ENCODE measurements around the gene LDB3. TPM values are rescaled to one million over a fixed set of nuclear protein-coding genes. Genes with fewer than 3 reads are reported as not detected.
A peak's percentile ranks its signal among the peaks of the same experiment; 100 is the strongest.

Gene LDB3
- total and polyA plus RNA-seq, 12 donors, result 162 to 1,738 (median 1,513) TPM

- ATAC-seq (peak in 3 of 8 donors; percentile 8 to 9 (median 8)), DNase-seq (no peak)
- Histone ChIP-seq H3K4me3 (no peak overlapping the region), H3K9me3 (no peaks in the 10 kb centered on the region), H3K27me3 (peaks cover 0 to 44% (median 21%) of the 10 kb centered on the region in 7 donors), H3K4me1 (peaks cover 15 to 87% (median 41%) of the 10 kb centered on the region in 9 donors), H3K36me3 (peaks cover 0 to 58% (median 0%) of the 10 kb centered on the region in 9 donors), H3K27ac (peak overlapping the region in 5 of 10 donors; percentile 14 to 49 (median 20))
- 63 to 69% methylated on average over 8 of the region's 8 CpGs for WGBS, 2 donors
- intact Hi-C loops (cut with DNase I), result loop anchor here in 2 of 10 donors (5.0 kb wide), 1 partner anchor 189 kb away; no protein-coding TSS in a partner anchor
- no peak for TF ChIP-seq CTCF (IDR thresholded peaks at IDR 0.05)
Measured at GRCh38 chr10:86708068-86708782, 39.9 kb downstream of the LDB3 start.

DNA sequence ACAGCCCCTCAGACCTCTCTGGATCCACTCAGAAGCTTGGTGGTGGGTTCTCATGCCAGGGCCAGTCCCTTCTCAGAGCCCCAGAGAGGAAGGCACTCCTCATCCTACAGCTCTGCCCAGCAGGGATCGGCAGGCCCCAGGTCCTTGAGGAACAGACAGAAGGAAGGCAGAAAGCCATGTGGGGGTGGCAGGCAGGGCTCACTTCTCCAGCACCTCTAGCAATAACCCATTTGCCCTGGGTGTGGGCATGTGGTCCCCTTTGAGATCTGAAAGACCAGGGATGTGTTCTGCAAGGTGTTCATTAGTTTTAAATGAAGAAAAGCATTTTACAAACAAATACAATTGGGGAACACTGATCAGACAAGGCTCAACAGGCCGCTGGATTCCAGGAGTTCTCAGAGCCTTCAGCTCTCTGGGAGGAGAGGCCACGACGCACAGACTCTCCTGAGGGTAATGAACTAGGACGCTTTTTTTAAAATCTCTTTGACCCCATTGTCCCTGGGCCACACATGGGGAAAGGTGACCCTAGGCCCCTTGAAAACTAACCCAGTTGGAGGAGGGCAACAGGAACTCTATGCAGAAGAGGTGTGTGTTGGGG lies 40.6 kb downstream of the LDB3 start:
- WGBS, 2 donors, result 42 to 50% methylated on average over 5 of the region's 5 CpGs
- Histone ChIP-seq H3K4me1 (peaks cover 15 to 86% (median 41%) of the 10 kb centered on the region in 9 donors), H3K4me3 (no peak overlapping the region), H3K27me3 (peaks cover 0 to 44% (median 21%) of the 10 kb centered on the region in 7 donors), H3K27ac (peak overlapping the region in 6 of 10 donors; percentile 14 to 49 (median 35)), H3K36me3 (peaks cover 0 to 62% (median 0%) of the 10 kb centered on the region in 9 donors), H3K9me3 (no peaks in the 10 kb centered on the region)
- no peak for TF ChIP-seq CTCF (IDR thresholded peaks at IDR 0.05)
- DNase-seq, result no peak
- peak in 1 of 8 donors; percentile 0 for ATAC-seq
- intact Hi-C loops (cut with DNase I), result loop anchor here in 2 of 10 donors (5.0 kb wide), 1 partner anchor 188 kb away; no protein-coding TSS in a partner anchor

GRCh38 chr10:86709396-86710185 lies 41.3 kb downstream of the LDB3 start:
- TF ChIP-seq CTCF (IDR thresholded peaks at IDR 0.05), result no peak
- DNase-seq (no peak), ATAC-seq (peak in 4 of 8 donors; percentile 0 to 6 (median 4))
- H3K4me1 ChIP-seq, result peaks cover 15 to 81% (median 41%) of the 10 kb centered on the region in 9 donors
- 79 to 91% methylated on average over 16 of the region's 16 CpGs for WGBS, 2 donors
- intact Hi-C loops (cut with DNase I), result loop anchor here in 9 of 10 donors (5.0 to 10.0 kb wide), 4 partner anchors 48 to 193 kb away; partner anchors contain the start of gene BMPR1A (in 2 of the 9)
- H3K9me3 ChIP-seq, result no peaks in the 10 kb centered on the region
- peak overlapping the region in 7 of 10 donors; percentile 14 to 92 (median 49) for H3K27ac ChIP-seq
- H3K4me3 ChIP-seq, result no peak overlapping the region
- peaks cover 0 to 44% (median 21%) of the 10 kb centered on the region in 7 donors for H3K27me3 ChIP-seq
- peaks cover 0 to 59% (median 0%) of the 10 kb centered on the region in 9 donors for H3K36me3 ChIP-seq

All from heart right ventricle (tissue), 16 donors.